Heart right ventricle (tissue), 16 donors: ENCODE results near the gene KCNJ10. TPM values are rescaled to one million over a fixed set of nuclear protein-coding genes. Genes with fewer than 3 reads are reported as not detected.

Source experiments
- ATAC-seq, 8 donors: fragments of 200-7000 bp; cut with Tn5 transposase; one replicate each; pipeline ENCODE4 v1.9.1; 2020; ENCODE audit warnings: mild to moderate bottlenecking in 8 of 8, moderate library complexity in 8 of 8, moderate number of reproducible peaks in 1 of 8
- DNase-seq, 2 donors: peaks; one replicate each; pipeline ENCODE4 v3.0.0-alpha.2; 2020
- H3K27ac ChIP-seq, 10 donors: fragments of 200-600 bp; sonication (generic) in 2 of 10; one replicate each; pipeline versions ENCODE4 v1.5.0 to v1.8.0; 2020 to 2022; ENCODE audit warnings: mild to moderate bottlenecking in 3 of 10
- H3K27me3 ChIP-seq, 7 donors: fragments of 200-600 bp; one replicate each; pipeline ENCODE4 v1.8.0; 2021 to 2022; ENCODE audit warnings: mild to moderate bottlenecking in 2 of 7
- H3K36me3 ChIP-seq, 9 donors: fragments of 200-600 bp; sonication (generic) in 1 of 9; one replicate each; pipeline versions ENCODE4 v1.5.0 to v1.8.0; 2020 to 2022; ENCODE audit warnings: mild to moderate bottlenecking in 2 of 9
- H3K4me1 ChIP-seq, 9 donors: fragments of 200-600 bp; sonication (generic) in 1 of 9; one replicate each; pipeline versions ENCODE4 v1.5.0 to v1.8.0; 2020 to 2022; ENCODE audit warnings: mild to moderate bottlenecking in 4 of 9
- H3K4me3 ChIP-seq, 10 donors: fragments of 200-600 bp; sonication (generic) in 2 of 10; one replicate each; pipeline versions ENCODE4 v1.5.0 to v1.8.0; 2020 to 2022; ENCODE audit warnings: mild to moderate bottlenecking in 7 of 10, moderate library complexity in 2 of 10
- H3K9me3 ChIP-seq, 11 donors: fragments of 200-600 bp in 10 of 11; sonication (generic) in 2 of 11; one replicate each; pipeline versions ENCODE4 v1.5.0 to v1.8.0; 2013 to 2022; ENCODE audit warnings: mild to moderate bottlenecking in 2 of 11, control low read depth in 1 of 11, moderate library complexity in 1 of 11
- WGBS, 2 donors: extraction: QIAGEN DNeasy Blood & Tissue Kit; methylation state at CpG; one replicate each; pipeline ENCODE4 v1.1.7; 2013; ENCODE audit warnings: inconsistent platforms in 1 of 2; 5-methylcytosine and 5-hydroxymethylcytosine counted together
- intact Hi-C, 10 donors: fragments of 100-400 bp; cut with DNase I; formaldehyde crosslinking; loops; one replicate each; pipeline versions ENCODE4 v1.11.1 to v1.14.2; 2022
- polyA plus RNA-seq, 2 donors: library from polyadenylated mRNA; stranded (reverse); fragments of 200-250 nt; gene quantifications; one replicate each; pipeline ENCODE4 v1.2.3, GENCODE V29; 2013
- total RNA-seq, 10 donors: library from RNA; stranded (reverse); fragmentation: NEBNext Ultra II Directional in 3 of 10; extraction: Animal tissue kit (Norgen Biotek cat#: 25700) in 3 of 10; gene quantifications; one replicate each; pipeline versions ENCODE4 v1.2.1 to v1.2.4, GENCODE V29; 2021 to 2023
- TF ChIP-seq, protein P1 (sequence below), 9 donors: fragments of 200-600 bp; sonication (generic) in 2 of 9; IDR thresholded peaks; one replicate each; pipeline versions ENCODE4 v1.5.0 to v1.8.0; 2021 to 2022; ENCODE audit warnings: antibody characterized with exemption in 9 of 9, mild to moderate bottlenecking in 5 of 9, moderate library complexity in 1 of 9
- donor health status: Arrhythmogenic right ventricular cardiomyopathy.
- donor health status: ischemic (EF 13 %, LVEDD 7.1; RV severe dilation, severe dysfunction).
- donor health status: healthy with polysubstance abuse.
- donor health status: DM: no; HTN: yes; CAD: no.
- donor health status: DM: no; HTN: no; CAD: no.
- donor health status: ischemic (EF 25% LVEDD 6.9; RV normal size, moderate dysfunction).
- donor health status: ischemic (EF 25% LVEDD 5.7; RV mildly dilated, moderate dysfunction).
- donor health status: healthy.
- donor health status: DM: yes; HTN: yes; CAD: no.
- donor health status: Ischemic cardiomyopathy.
- donor health status: ischemic (EF 35%, LVEDD 5.7; RV mildly dilated, moderate dysfunction).
- donor health status: nonischemic (EF 11% LVEDD 7.7; RV severe dilation, severe dysfunction).
- donor health status: DM: yes; HTN: yes; CAD: no.
- donor health status: PGD.
- donor health status: ischemic (EF 29% LVEDD 5.4; RV normal size, mild dysfunction).
- donor health status: nonischemic (EF 23%, LVEDD 6.1; RV moderate dilation, normal function).

The KCNJ10 gene
- total and polyA plus RNA-seq, 12 donors = 0.09 to 1.9 TPM; not detected in 10

DNA sequence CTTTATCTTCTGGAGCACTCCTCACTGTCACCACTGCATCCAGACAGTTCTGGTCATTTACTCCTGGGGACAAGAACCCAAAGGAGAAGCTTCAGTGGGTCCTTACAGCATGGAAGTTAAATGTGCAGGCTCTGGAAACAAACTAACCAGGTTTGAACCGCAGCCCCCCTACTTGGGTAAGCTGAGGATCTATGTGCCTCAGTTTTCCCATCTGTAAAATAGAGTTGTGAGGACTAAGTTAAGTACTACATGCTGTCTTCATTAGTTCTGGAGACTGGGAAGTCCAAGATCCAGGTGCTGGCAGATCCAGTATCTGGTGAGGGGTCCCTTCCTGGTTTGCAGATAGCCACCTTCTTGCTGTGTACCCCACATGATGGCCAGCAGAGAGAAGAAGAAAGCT is 37.6 kb upstream of the KCNJ10 start:
- no peaks in the 10 kb centered on the region for H3K9me3 ChIP-seq
- DNase-seq (no peak), ATAC-seq (no peak)
- WGBS, 2 donors = 97 to 98% methylated on average over 1 of the region's 1 CpG
- H3K27me3 ChIP-seq = no peaks in the 10 kb centered on the region
- intact Hi-C loops = loop anchor here in 6 of 10 donors (10.0 kb wide), 4 partner anchors 87 to 267 kb away; partner anchors contain the start of gene CASQ1 (in 1 of the 6)
- H3K4me1 ChIP-seq = peaks cover 0 to 39% (median 10%) of the 10 kb centered on the region in 9 donors
- TF ChIP-seq, protein P1, sequence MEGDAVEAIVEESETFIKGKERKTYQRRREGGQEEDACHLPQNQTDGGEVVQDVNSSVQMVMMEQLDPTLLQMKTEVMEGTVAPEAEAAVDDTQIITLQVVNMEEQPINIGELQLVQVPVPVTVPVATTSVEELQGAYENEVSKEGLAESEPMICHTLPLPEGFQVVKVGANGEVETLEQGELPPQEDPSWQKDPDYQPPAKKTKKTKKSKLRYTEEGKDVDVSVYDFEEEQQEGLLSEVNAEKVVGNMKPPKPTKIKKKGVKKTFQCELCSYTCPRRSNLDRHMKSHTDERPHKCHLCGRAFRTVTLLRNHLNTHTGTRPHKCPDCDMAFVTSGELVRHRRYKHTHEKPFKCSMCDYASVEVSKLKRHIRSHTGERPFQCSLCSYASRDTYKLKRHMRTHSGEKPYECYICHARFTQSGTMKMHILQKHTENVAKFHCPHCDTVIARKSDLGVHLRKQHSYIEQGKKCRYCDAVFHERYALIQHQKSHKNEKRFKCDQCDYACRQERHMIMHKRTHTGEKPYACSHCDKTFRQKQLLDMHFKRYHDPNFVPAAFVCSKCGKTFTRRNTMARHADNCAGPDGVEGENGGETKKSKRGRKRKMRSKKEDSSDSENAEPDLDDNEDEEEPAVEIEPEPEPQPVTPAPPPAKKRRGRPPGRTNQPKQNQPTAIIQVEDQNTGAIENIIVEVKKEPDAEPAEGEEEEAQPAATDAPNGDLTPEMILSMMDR (IDR thresholded peaks at IDR 0.05) = no peak
- H3K27ac ChIP-seq = no peak overlapping the region
- no peaks in the 10 kb centered on the region for H3K36me3 ChIP-seq
- no peak overlapping the region for H3K4me3 ChIP-seq

DNA sequence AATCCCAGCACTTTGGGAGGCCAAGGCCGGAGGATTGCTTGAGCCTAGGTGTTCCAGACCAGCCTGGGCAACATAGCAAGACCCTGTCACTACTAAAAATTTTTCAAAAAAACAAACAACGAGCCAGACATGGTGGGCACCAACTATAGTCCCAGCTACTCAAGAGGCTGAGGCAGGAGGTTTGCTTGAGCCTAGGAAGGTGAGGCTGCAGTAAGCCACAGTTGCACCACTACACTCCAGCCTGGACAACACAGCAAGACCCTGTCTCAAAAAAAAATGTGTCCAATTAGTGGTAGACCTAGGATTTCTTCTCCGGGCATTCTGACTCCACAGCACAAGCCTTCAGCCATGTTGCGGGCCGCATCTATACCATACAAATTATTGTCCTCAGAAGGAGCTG is 35.2 kb upstream of the KCNJ10 start:
- 97 to 98% methylated on average over 5 of the region's 5 CpGs for WGBS, 2 donors
- no peaks in the 10 kb centered on the region for H3K9me3 ChIP-seq
- intact Hi-C loops = loop anchor here in 6 of 10 donors (10.0 kb wide), 4 partner anchors 90 to 270 kb away; partner anchors contain the start of gene CASQ1 (in 1 of the 6)
- H3K27me3 ChIP-seq = no peaks in the 10 kb centered on the region
- no peaks in the 10 kb centered on the region for H3K36me3 ChIP-seq
- no peak overlapping the region for H3K27ac ChIP-seq
- ATAC-seq (no peak), DNase-seq (no peak)
- H3K4me3 ChIP-seq = no peak overlapping the region
- peaks cover 7 to 52% (median 23%) of the 10 kb centered on the region in 9 donors for H3K4me1 ChIP-seq
- TF ChIP-seq, protein P1 (IDR thresholded peaks at IDR 0.05) = no peak

DNA sequence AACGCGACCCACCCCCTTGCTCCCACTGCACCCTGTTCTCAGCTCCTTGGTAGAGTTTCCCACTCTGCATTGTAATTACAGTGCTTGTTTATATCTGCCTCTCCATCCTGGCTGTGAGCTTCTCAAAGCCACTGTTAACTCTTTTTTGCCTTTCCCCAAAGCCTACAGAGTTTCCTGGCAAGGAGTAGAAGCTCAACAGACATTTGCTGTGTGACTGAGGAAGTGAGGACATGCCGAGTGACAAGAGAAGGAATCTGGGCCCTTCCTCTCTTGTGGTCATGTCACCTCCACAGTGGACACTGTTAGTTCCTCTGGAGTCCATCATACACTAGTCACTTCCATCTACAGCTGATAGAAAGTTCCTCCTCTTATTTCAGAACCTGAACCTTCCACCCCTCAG is 34.5 kb upstream of the KCNJ10 start:
- peaks cover 7 to 50% (median 23%) of the 10 kb centered on the region in 9 donors for H3K4me1 ChIP-seq
- TF ChIP-seq, protein P1 (IDR thresholded peaks at IDR 0.05) = no peak
- intact Hi-C loops = loop anchor here in 8 of 10 donors (5.0 to 10.0 kb wide), 10 partner anchors 68 to 270 kb away; partner anchors contain the start of genes CASQ1 (in 3 of the 8) and PEA15 (in 1 of the 8)

DNA sequence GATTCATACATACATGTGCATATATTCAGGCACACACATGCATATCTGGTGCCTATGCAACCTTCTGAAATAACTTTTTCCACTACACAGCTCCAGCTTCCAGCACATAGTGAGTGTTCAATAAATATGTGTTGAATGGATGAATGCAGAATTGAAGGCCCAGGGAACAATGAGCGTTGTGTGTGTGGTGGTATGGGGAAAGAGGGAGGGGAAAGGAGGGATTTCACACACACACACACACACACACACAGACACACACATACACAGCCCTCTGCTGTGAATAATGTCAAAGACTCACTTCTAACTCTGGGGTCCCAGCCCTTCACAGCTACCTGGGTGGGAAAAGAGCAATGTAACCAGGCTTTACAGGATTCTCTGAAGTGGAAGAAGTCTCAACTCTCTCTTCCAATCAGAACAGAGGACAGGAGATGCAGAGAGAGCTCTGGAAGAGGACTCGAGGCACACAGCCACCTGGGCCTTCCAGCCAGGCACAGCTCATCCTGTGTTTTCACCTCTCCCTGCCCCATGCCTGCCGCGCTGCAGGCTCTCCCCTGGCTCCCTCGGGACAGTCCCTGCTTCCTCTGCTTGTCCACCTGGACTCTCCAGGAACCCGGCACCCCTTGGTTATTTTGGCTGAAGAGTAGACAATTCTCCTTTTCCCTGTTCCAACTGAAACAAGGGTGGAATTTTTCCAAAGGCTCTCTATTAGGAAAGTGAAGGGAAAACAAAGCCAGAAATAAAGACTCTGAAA is 33.9 kb upstream of the KCNJ10 start:
- Histone ChIP-seq H3K4me1 (peaks cover 7 to 48% (median 19%) of the 10 kb centered on the region in 9 donors), H3K9me3 (no peaks in the 10 kb centered on the region), H3K27me3 (no peaks in the 10 kb centered on the region), H3K27ac (peak overlapping the region in 3 of 10 donors; percentile 24 to 47 (median 28)), H3K4me3 (no peak overlapping the region), H3K36me3 (no peaks in the 10 kb centered on the region)
- DNase-seq = no peak
- intact Hi-C loops = loop anchor here in 8 of 10 donors (5.0 to 10.0 kb wide), 10 partner anchors 68 to 271 kb away; partner anchors contain the start of genes CASQ1 (in 3 of the 8) and PEA15 (in 1 of the 8)
- TF ChIP-seq, protein P1 (IDR thresholded peaks at IDR 0.05) = no peak
- 54 to 63% methylated on average over 6 of the region's 6 CpGs for WGBS, 2 donors
- no peak for ATAC-seq

More for the DNA sequence above, 34.5 kb upstream of the KCNJ10 start:
- no peak for ATAC-seq
- Histone ChIP-seq H3K27me3 (no peaks in the 10 kb centered on the region), H3K9me3 (no peaks in the 10 kb centered on the region), H3K4me3 (no peak overlapping the region), H3K36me3 (no peaks in the 10 kb centered on the region), H3K27ac (peak overlapping the region in 3 of 10 donors; percentile 24 to 47 (median 28))
- no peak for DNase-seq
- WGBS, 2 donors = 50 to 63% methylated on average over 3 of the region's 3 CpGs
